Thymus (tissue), 11 donors: ENCODE data around the gene AQP11. TPM values are rescaled to one million over a fixed set of nuclear protein-coding genes. Genes with fewer than 3 reads are reported as not detected.
A peak's percentile ranks its signal among the peaks of the same experiment; 100 is the strongest.

Source experiments
- DNase-seq, 9 donors: peaks; one replicate each; pipeline ENCODE4 v3.0.0-alpha.2; 2013; ENCODE audit warnings: low spot score in 9 of 9, low read depth in 6 of 9, missing footprints in 1 of 9
- H3K27ac ChIP-seq, 2 donors: one replicate each; pipeline ENCODE4 v1.5.1; 2013; ENCODE audit warnings: control low read depth in 1 of 2, low read depth in 1 of 2, low read length in 1 of 2, mild to moderate bottlenecking in 1 of 2, moderate library complexity in 1 of 2
- H3K27me3 ChIP-seq, 2 donors: one replicate each; pipeline ENCODE4 v1.5.1; 2013; ENCODE audit warnings: low read length in 1 of 2; ENCODE audit not compliant: control insufficient read depth in 2 of 2, insufficient read depth in 1 of 2
- H3K36me3 ChIP-seq, 2 donors: one replicate each; pipeline ENCODE4 v1.5.1; 2013; ENCODE audit warnings: low read length in 1 of 2, mild to moderate bottlenecking in 1 of 2, moderate library complexity in 1 of 2; ENCODE audit not compliant: control insufficient read depth in 2 of 2, insufficient read depth in 2 of 2
- H3K4me1 ChIP-seq, 2 donors: one replicate each; pipeline ENCODE4 v1.5.1; 2013; ENCODE audit warnings: low read length in 2 of 2; ENCODE audit not compliant: control insufficient read depth in 2 of 2, insufficient read depth in 2 of 2
- H3K4me3 ChIP-seq, 2 donors: one replicate each; pipeline ENCODE4 v1.5.1; 2013; ENCODE audit warnings: low read length in 2 of 2, control low read depth in 1 of 2, mild to moderate bottlenecking in 1 of 2
- H3K9me3 ChIP-seq, 2 donors: one replicate each; pipeline ENCODE4 v1.5.1; 2013; ENCODE audit warnings: low read length in 1 of 2, mild to moderate bottlenecking in 1 of 2; ENCODE audit not compliant: control insufficient read depth in 2 of 2, insufficient read depth in 1 of 2
- WGBS: extraction: QIAGEN DNeasy Blood & Tissue Kit; methylation state at CpG from one replicate; pipeline ENCODE4 v1.1.7; 2013; 5-methylcytosine and 5-hydroxymethylcytosine counted together
- polyA plus RNA-seq: library from polyadenylated mRNA; stranded (reverse); fragments of 200-250 nt; gene quantifications from one replicate; pipeline ENCODE4 v1.2.3, GENCODE V29; 2013
- total RNA-seq: library from RNA; stranded (reverse); fragments of 120-200 nt; gene quantifications from one replicate; pipeline ENCODE4 v1.2.4, GENCODE V29; 2013
- donor health status: healthy.

AQP11 gene
- total and polyA plus RNA-seq, 2 donors, result 0.14 to 0.23 TPM

- H3K9me3 ChIP-seq, result peaks cover 0 to 9% of the 10 kb centered on the region in 2 donors
- H3K4me3 ChIP-seq, result no peak overlapping the region
- no peak overlapping the region for H3K27ac ChIP-seq
- peak in 1 of 9 donors; percentile 23 for DNase-seq
- H3K4me1 ChIP-seq, result no peaks in the 10 kb centered on the region
- no peaks in the 10 kb centered on the region for H3K27me3 ChIP-seq
- H3K36me3 ChIP-seq, result no peaks in the 10 kb centered on the region
- 95% methylated on average over 5 of the region's 5 CpGs for WGBS
Measured at GRCh38 chr11:77580712-77581337, 8.9 kb upstream of the AQP11 start.

GRCh38 chr11:77589181-77589520, 602 bp upstream of the AQP11 start:
- H3K9me3 ChIP-seq, result no peaks in the 10 kb centered on the region
- peak in 1 of 9 donors; percentile 3 for DNase-seq
- no peak overlapping the region for H3K27ac ChIP-seq
- H3K4me3 ChIP-seq, result peak overlapping the region; percentile 29 to 70
- WGBS, result 4% methylated on average over 19 of the region's 19 CpGs
- no peaks in the 10 kb centered on the region for H3K36me3 ChIP-seq
- peaks cover 6 to 11% of the 10 kb centered on the region in 2 donors for H3K4me1 ChIP-seq
- peaks cover 3 to 22% of the 10 kb centered on the region in 2 donors for H3K27me3 ChIP-seq

- H3K9me3 ChIP-seq, result no peaks in the 10 kb centered on the region
- H3K36me3 ChIP-seq, result no peaks in the 10 kb centered on the region
- peaks cover 3 to 22% of the 10 kb centered on the region in 2 donors for H3K27me3 ChIP-seq
- DNase-seq, result peak in 3 of 9 donors; percentile 7 to 23 (median 12)
- H3K4me1 ChIP-seq, result peaks cover 6 to 11% of the 10 kb centered on the region in 2 donors
- H3K4me3 ChIP-seq, result peak overlapping the region; percentile 41 to 70
- WGBS, result 27% methylated on average over 31 of the region's 31 CpGs
- H3K27ac ChIP-seq, result no peak overlapping the region
Measured at GRCh38 chr11:77590194-77590782, 535 bp downstream of the AQP11 start.

- no peak for DNase-seq
- no peaks in the 10 kb centered on the region for H3K36me3 ChIP-seq
- peaks cover 3 to 22% of the 10 kb centered on the region in 2 donors for H3K27me3 ChIP-seq
- 95% methylated on average over 2 of the region's 2 CpGs for WGBS
- H3K9me3 ChIP-seq, result no peaks in the 10 kb centered on the region
- no peak overlapping the region for H3K27ac ChIP-seq
- peaks cover 6 to 11% of the 10 kb centered on the region in 2 donors for H3K4me1 ChIP-seq
- H3K4me3 ChIP-seq, result no peak overlapping the region
Measured at GRCh38 chr11:77592727-77593126, 3.0 kb downstream of the AQP11 start.

- peaks cover 6 to 10% of the 10 kb centered on the region in 2 donors for H3K4me1 ChIP-seq
- peaks cover 3 to 16% of the 10 kb centered on the region in 2 donors for H3K27me3 ChIP-seq
- H3K36me3 ChIP-seq, result no peaks in the 10 kb centered on the region
- H3K9me3 ChIP-seq, result no peaks in the 10 kb centered on the region
- DNase-seq, result no peak
- no peak overlapping the region for H3K27ac ChIP-seq
- no peak overlapping the region for H3K4me3 ChIP-seq
Measured at GRCh38 chr11:77593883-77594282, 4.1 kb downstream of the AQP11 start.

GRCh38 chr11:77596626-77597025, 6.9 kb downstream of the AQP11 start:
- H3K4me3 ChIP-seq, result no peak overlapping the region
- H3K4me1 ChIP-seq, result no peaks in the 10 kb centered on the region
- WGBS, result 98% methylated on average over 2 of the region's 2 CpGs
- H3K36me3 ChIP-seq, result no peaks in the 10 kb centered on the region
- H3K9me3 ChIP-seq, result no peaks in the 10 kb centered on the region
- no peaks in the 10 kb centered on the region for H3K27me3 ChIP-seq
- no peak for DNase-seq
- no peak overlapping the region for H3K27ac ChIP-seq

GRCh38 chr11:77598195-77598594, 8.4 kb downstream of the AQP11 start:
- no peaks in the 10 kb centered on the region for H3K27me3 ChIP-seq
- H3K4me3 ChIP-seq, result no peak overlapping the region
- no peaks in the 10 kb centered on the region for H3K9me3 ChIP-seq
- WGBS, result 98% methylated on average over 2 of the region's 2 CpGs
- no peak for DNase-seq
- no peak overlapping the region for H3K27ac ChIP-seq
- H3K36me3 ChIP-seq, result peaks cover 0 to 5% of the 10 kb centered on the region in 2 donors
- no peaks in the 10 kb centered on the region for H3K4me1 ChIP-seq

- Histone ChIP-seq H3K4me3 (no peak overlapping the region), H3K27me3 (no peaks in the 10 kb centered on the region), H3K9me3 (no peaks in the 10 kb centered on the region), H3K4me1 (no peaks in the 10 kb centered on the region), H3K27ac (no peak overlapping the region), H3K36me3 (peaks cover 0 to 14% of the 10 kb centered on the region in 2 donors)
- DNase-seq, result no peak
- 96% methylated on average over 3 of the region's 3 CpGs for WGBS
Measured at GRCh38 chr11:77602381-77603088, 12.8 kb downstream of the AQP11 start.

- no peaks in the 10 kb centered on the region for H3K4me1 ChIP-seq
- WGBS, result 97% methylated on average over 2 of the region's 2 CpGs
- no peaks in the 10 kb centered on the region for H3K9me3 ChIP-seq
- H3K27ac ChIP-seq, result no peak overlapping the region
- H3K27me3 ChIP-seq, result no peaks in the 10 kb centered on the region
- DNase-seq, result no peak
- H3K4me3 ChIP-seq, result no peak overlapping the region
- H3K36me3 ChIP-seq, result peaks cover 0 to 20% of the 10 kb centered on the region in 2 donors
Measured at GRCh38 chr11:77604281-77604680, 14.5 kb downstream of the AQP11 start.
